NCI-H510A treated with DMSO at 0.1 percent for 48 hours (cell line): ENCODE data around the gene CYB561.

Source experiments
- DNase-seq: peaks from one replicate; lab custom pipeline; 2025; lab: John Stamatoyannopoulos, UW

Gene CYB561

DNA sequence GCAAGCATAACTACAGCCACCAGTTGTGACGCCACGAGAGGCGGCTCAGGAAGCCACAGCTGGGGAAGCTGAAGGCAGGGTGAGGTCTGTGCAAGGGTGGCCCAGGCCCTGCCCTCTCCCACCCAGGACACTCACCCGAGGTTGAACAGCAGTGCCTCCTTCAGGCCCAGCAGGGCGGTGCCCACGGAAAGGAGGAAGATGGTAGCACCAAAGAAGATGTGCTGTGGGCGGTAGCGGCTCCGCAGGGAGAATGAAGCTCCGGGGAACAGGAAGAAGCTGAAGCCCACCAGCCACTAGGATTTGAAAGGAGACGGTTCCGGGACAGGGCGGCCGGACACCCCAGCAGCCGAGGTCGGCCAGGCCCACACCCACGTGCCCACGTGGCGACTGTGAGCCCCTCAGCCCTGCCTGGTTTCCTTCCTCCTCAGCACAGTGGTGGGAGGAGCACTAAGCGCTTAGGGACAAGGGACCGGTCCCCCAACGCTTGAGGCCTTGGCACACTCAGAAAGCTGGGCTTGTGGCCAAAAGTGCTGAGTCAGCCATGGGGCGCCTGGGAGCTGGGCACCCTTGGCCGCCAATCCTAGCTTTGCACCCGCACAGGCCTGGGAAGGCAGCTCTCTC lies 11.0 kb downstream of the CYB561 start:
- DNase-seq, result no peak

DNA sequence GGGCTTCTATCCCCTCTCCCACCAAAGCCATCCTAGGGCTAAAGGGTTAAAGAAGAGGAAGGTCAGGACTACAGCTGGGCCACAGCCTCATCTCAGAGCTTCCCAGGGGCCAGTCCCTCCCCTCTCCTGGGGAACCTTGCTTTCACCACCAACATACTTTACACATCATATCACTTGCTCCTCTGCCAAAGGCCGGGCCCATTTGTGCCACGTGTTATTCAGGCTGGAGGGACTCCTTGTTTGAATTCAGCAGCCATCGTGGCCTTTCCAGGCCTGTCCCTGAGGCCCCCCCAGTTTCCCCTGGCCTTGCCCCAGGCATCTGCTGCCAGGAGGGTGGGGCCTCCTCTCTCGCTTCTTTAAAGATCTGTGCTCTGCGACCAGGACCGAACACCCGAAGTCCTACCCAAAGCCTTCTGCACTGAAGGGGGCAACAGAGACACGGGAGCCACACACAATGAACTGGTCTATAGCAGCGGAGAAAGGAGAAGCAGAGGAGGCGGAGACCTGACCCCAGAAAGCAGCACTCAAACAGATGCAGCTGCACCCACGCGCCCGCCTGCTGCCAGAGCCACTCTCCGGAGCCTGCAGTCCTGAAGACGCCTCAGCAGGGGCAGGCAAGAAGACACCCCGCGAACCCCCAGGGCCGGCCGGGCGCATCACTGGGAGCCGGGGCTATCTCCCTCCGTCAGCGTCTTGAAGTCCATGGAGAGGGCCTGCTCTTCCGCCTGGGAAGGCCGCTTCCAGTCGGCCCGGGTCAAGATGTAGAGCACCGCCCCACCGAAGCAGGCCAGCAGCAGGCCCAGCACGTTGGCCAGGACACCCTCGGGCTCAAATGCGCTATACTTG lies 12.1 kb downstream of the CYB561 start:
- no peak for DNase-seq

DNA sequence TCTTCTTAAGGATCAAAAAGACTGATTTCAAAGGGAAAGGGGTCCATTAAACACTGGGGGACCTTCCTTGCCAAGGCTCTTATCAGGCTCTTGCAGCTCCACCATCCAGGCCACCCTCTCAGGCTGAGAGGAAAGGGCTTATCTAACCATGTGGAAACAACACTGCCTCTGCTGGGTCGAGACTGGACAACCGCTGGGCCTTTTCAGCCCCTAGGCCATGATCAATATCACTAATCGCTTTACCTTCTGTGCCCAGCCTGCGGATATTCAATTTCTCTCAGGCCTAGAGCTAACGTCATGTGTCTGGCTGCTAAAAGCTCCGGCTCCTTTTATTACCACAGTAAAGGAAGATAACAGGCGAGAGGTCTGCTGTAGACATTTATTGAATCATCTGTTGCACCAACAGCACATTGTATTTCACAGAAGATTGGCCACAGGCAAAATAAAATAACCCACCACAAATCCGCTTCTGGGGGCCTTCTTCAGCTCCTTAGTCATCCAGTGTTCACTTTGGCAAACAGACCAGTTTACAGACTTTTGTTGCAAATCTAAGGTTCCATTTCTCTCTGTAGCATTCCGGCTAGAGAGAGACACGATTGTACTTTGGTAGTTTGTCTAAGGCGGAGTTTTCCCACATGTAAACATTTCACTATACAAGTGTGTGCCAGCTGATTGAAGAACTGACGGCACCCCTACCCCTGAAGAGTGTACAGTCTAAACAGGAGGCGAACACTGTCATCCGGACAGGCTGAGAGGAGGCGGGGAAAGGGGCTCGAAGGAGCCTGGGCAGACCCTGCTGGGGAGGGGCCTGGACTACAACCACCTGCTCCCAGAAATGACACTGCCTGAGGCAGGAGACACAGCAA lies 13.9 kb downstream of the CYB561 start:
- peak; percentile 68 for DNase-seq

DNA sequence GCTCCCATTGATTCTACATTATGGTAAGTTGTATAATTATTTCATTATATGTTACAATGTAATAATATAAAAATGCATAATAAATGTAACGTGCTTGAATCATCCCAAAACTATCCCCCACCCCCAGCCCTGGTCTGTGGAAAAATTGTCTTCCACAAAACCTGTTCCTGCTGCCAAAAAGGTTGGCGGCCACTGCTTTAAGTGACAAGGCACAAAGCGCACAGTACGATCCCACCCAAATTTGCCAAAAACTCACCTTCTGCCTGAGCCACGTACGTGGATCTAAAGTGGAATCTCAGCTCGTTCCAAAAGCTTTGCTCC lies 14.5 kb downstream of the CYB561 start:
- DNase-seq, result no peak

DNA sequence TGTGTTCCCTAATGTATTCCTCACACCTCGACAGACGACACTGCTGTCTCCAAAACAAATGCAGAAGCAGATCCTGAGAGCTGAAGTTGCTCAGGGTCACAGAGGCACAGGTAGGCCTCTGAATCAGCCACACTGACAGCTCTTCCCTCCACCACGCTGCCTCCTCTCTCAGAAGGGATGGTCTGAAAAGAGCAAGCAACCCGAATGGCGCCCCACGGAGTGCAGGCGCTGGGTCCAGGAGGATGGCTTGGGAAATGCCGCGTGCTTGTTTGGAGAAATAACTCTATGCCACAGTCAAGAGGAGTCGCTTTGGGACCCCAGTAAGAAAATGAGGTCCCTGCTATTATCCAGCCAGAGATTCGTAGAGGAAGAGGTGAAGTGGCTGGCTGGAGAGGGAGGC lies 15.9 kb downstream of the CYB561 start:
- no peak for DNase-seq

DNA sequence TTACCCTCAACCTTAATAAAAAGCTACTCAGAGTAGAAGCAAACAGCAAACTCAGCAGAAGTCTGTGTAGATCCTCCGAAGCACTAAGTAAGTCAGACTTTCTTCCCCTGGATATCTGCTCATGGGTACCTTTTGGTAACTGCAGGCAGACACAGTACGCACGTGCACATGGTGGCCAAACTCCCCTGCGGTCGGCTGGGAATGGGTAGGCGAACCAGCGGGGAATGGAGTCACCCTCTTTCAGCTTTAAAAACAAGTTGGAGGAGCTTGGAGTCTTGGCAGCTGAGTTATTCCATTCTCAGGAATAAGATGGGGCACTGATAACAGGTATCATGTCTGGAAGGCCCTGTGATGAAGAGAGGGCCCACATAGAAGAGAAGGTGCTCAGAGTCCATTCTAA lies 16.3 kb downstream of the CYB561 start:
- no peak for DNase-seq

GRCh38 chr17:63426917-63427308 lies 19.2 kb downstream of the CYB561 start:
- DNase-seq, result no peak

- no peak for DNase-seq
Measured at GRCh38 chr17:63426041-63426916, 19.8 kb downstream of the CYB561 start.

GRCh38 chr17:63425483-63425882 lies 20.6 kb downstream of the CYB561 start:
- DNase-seq, result peak; percentile 96

GRCh38 chr17:63423963-63424362 lies 22.1 kb downstream of the CYB561 start:
- no peak for DNase-seq

DNA sequence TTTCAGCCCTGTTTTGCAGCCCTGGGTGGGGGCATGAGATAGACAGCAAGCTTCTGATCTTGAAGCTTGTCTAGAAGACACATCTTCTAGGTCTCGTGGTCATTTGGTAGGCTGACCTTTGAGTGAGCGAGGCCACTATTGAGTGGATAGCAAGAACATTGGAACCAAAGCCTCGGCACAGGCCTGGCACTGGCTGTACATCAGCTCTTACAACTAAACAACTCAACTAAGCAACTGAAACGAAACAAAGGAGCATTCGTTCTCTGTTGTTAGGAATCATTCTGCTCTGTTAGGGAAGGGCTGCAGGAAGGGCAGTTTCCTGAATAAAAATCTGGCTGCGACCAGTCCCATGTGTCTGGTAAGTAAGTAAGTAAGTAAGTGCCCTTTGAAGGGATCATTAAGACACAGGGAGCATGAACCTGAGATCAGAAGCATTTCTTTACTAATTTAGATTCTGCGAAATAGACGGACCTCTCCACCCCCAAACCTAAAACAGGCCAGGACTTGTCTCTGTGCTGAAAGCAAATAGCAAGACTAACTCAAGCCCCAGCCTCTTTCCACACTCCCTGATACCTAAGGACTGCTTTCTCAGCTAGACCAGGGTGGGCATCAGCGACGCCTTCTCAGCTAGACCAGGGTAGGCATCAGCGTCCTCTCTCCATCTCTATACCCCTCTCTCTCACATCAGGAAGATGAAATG lies 22.7 kb downstream of the CYB561 start:
- DNase-seq, result no peak

- DNase-seq, result no peak
Measured at GRCh38 chr17:63421681-63422645, 24.1 kb downstream of the CYB561 start.

- DNase-seq, result no peak
Measured at GRCh38 chr17:63420868-63421680, 25.0 kb downstream of the CYB561 start.

DNA sequence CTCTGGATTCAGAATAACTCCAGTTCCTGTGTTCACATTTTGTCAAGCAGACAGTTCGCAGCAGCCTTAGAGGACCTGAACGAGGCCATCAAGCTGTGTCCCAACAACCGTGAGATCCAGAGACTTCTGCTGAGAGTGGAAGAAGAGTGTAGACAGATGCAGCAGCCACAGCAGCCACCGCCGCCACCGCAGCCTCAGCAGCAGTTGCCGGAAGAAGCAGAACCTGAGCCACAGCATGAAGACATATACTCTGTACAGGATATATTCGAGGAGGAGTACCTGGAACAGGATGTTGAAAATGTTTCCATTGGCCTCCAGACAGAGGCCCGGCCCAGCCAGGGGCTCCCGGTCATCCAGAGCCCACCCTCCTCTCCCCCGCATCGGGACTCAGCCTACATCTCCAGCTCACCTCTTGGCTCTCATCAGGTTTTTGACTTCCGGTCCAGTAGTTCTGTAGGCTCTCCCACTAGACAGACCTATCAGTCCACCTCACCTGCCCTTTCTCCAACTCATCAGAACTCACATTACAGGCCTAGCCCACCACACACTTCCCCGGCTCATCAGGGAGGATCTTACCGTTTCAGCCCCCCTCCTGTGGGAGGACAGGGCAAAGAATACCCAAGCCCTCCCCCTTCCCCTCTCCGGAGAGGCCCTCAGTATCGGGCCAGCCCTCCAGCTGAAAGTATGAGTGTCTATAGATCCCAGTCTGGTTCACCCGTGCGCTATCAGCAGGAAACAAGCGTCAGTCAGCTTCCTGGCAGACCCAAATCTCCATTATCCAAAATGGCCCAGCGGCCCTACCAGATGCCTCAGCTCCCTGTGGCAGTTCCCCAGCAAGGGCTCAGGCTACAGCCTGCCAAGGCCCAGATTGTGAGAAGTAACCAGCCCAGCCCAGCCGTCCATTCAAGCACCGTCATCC lies 25.9 kb downstream of the CYB561 start:
- DNase-seq, result no peak

DNA sequence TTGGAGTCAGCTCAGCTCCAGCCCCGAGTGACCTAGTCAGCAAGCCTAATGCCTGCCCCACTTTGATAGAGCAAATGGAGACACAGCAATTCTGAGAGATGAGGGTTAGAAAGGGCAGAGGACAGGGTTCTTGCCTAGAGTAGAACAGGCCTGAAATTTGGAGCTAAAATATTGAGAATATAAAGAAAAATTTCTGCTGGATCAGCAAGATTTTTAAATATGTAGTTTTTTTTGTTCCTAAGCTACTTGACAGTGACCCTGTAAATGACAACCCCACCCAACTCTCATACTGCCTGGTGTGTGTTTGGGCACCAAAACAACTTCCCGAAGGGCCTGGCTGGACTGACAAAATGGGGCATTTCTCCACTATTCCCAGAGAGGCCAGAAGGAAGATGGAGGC lies 26.7 kb downstream of the CYB561 start:
- DNase-seq, result no peak

GRCh38 chr17:63418540-63418939 lies 27.6 kb downstream of the CYB561 start:
- no peak for DNase-seq

DNA sequence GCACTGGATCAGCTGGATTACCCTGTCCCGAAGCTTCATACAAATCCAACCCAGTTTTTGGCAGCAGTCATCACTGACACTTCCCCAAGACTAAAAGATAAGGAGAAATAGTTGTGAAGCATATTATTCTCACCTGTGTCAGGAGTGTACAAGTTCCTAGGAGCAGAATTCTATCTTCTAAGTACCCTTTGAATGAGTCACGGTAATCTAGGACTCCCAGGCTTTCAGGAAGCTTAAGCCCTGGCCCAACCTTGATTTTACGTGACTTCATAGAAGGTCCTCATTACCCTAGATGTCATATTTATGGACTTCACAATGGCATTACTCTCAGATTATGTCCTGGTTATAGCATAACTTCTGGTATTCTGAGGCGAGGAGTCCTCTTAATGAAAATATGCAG lies 31.9 kb downstream of the CYB561 start:
- no peak for DNase-seq

- no peak for DNase-seq
Measured at GRCh38 chr17:63413128-63413527, 33.0 kb downstream of the CYB561 start.
